22Rv1 (cell line): ENCODE data around the gene PIGX.

Source experiments
- ZFX ChIP-seq: fragments of 450-650 bp; IDR thresholded peaks from 2 replicates; pipeline ENCODE4 v1.6.1; 2017; ENCODE audit warnings: antibody characterized with exemption, borderline replicate concordance
- TF ChIP-seq, protein P1 (sequence below): fragments of 450-650 bp; IDR thresholded peaks from 2 replicates; pipeline ENCODE4 v1.5.1; 2017; ENCODE audit warnings: mild to moderate bottlenecking

DNA sequence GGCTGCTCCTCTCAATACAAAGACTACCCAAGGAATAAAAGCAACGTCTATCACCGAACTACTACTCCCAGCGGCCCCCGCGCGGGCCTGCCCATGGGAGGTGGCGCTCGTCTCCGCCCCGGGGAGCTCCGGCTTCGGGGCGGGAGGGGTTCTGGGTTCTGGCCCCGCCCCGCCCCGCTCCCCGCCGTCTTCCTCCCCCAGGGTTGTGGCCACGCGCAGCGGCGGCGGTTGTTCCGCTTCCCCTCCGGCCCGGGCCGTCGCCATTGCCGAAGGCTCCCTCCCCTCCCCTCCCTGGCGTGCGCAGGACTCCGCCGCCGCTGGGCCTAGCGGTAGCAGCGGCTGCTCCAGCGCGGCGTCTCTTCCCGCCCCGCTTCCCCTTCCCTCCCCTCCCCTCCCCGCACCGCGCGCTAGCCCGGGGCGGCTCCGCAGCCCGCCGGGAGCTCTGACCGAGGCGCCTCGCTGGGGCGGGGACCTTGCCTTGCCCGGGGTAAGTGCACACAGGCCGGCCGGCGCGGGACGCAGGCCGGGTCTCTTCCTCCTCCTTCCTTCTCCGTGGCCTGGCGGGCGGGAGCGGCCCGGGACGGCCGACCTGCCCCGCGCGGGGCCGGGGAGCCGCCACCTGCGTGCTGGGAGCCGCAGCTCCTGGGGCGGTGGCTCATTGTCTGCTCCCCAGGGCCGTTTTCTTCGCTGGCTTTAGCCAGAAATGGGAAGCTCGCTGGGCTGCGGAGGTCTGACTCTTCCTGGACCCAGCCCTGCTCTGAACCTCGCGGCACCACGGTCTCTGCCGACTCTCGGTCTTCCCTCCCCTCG is 27.7 kb downstream of the PIGX start, which contains the start of gene PAK2:
- TF ChIP-seq, protein P1, sequence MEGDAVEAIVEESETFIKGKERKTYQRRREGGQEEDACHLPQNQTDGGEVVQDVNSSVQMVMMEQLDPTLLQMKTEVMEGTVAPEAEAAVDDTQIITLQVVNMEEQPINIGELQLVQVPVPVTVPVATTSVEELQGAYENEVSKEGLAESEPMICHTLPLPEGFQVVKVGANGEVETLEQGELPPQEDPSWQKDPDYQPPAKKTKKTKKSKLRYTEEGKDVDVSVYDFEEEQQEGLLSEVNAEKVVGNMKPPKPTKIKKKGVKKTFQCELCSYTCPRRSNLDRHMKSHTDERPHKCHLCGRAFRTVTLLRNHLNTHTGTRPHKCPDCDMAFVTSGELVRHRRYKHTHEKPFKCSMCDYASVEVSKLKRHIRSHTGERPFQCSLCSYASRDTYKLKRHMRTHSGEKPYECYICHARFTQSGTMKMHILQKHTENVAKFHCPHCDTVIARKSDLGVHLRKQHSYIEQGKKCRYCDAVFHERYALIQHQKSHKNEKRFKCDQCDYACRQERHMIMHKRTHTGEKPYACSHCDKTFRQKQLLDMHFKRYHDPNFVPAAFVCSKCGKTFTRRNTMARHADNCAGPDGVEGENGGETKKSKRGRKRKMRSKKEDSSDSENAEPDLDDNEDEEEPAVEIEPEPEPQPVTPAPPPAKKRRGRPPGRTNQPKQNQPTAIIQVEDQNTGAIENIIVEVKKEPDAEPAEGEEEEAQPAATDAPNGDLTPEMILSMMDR, result no peak
- no peak for TF ChIP-seq ZFX
